GM19035 (cell line): ENCODE data around the gene PTCD2.

Experiments
- ATAC-seq: cut with Tn5 transposase; IDR thresholded peaks from one replicate; pipeline ENCODE4 v1.9.1; 2021; ENCODE audit not compliant: unreplicated experiment

Gene PTCD2, protein sequence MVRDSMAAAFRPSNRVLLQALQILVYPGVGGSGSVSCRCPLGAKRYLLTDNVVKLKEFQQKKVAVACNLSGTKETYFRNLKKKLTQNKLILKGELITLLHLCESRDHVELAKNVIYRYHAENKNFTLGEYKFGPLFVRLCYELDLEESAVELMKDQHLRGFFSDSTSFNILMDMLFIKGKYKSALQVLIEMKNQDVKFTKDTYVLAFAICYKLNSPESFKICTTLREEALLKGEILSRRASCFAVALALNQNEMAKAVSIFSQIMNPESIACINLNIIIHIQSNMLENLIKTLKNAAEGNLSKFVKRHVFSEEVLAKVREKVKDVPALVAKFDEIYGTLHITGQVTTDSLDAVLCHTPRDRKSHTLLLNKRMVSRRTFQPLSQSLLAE

DNA sequence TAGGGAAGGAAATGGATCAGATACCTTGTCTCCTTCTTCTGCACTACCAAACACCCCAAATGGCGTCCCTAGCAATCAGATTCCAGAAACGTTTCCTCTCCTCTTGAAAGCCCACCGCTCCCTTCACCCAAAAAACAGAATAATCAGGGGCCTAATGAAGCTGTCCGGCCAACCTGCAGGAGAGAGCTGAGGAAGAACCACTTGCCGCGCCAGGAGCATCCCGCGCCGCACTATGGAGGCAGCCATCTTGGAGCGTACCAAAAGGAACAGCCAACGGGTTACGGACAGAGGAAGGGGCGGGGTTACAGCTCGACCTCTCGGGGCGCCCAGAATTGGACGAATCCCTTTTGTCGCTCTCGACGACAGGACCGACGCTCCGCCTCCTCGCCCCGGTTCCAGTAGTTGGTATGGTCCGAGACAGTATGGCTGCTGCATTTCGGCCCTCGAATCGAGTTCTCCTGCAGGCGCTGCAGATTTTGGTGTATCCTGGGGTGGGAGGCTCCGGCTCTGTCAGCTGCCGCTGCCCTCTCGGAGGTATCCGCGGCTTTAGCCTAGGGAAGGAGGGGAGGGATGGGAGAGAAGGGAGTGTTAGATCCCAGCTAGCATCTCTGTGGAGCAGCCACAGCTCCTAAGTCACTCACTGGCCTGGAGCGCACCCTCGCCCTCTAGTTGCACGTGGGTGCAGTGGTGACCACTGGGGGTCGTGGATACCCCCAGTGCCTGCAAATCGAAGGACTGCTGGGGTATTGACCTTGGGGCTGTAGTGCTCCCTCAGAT is at the start of gene PTCD2, which contains the start of gene MRPS27:
PTCD2 (plus strand) TSS at position 398 of the 777 bp plus-strand sequence; CDS start at position 408, 10 bp downstream.
MRPS27 (minus strand) TSS at position 265 of the 777 bp plus-strand sequence; CDS start at position 246, 19 bp downstream.
- ATAC-seq, result peak; percentile 98

DNA sequence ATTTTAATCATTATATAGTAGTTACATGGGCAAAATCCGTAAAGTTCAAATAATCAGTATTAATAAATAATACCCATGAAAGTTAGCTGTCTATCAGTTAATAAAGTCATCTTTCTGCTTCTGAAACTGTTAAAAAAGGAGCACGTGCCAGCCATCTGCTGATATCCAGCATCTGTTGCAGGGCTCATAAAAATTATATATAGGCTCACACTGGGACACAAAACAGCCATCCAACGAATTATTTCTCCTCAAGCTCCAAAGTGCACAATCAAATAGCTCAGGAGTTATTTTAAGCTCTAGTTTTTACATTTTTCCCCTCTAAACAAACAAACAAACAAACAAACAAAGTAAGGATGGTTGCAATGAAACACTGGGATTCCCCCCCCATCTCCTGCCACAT is 48.5 kb upstream of the PTCD2 start:
- no peak for ATAC-seq

DNA sequence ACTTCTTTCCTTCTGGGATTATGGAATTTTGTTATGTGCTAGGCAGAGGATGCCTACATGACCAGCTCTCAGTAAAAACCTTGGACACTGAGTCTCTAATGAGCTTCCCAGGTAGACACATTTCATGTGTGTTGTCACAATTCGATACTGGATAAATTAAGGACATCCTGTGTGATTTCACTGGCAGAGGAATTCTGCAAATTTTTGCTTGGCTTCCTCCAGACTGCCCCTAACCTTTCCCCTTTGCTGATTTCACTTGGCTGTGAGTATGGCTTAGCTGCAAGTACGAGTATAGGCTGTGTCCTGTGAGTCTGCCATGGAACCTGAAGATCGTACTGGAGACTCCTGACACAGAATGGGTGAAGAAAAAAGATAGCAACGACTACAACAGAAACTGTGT is 47.8 kb upstream of the PTCD2 start:
- ATAC-seq, result no peak

DNA sequence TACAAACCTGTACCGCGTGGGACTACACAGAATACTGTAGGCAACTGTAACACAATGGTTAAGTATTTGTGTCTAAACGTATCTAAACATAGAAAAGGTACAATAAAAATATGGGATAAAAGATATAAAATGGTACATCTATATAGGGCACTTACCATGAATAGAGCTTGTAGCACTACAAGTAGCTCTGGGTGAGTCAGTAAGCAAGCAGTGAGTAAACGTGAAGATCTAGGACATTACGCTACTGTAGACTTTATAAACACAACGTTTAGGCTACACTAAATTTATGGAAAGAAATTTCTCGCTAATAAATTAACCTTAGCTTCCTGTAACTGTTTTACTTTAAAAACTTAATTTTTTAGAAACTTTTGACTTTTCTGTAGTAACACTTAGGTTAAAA is 46.6 kb upstream of the PTCD2 start:
- ATAC-seq, result no peak

DNA sequence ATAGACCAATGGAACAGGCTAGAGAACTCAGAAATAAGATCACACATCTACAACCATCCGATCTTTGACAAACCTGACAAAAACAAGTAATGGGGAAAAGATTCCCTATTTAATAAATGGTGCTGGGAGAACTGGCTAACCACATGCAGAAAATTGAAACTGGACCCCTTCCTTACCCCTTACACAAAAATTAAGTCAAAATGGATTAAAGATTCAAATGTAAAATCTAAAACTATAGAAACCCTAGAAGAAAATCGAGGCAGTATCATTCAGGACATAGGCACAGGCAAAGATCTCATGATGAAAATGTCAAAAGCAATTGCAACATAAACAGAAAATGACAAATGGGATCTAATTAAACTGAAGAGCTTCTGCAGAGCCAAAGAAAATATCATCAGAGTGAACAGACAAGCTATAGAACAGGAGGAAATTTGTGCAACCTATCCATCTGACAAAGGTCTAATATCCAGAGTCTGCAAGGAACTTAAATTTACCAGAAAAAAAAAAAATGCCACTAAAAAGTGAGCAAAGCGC is 43.9 kb upstream of the PTCD2 start:
- no peak for ATAC-seq

DNA sequence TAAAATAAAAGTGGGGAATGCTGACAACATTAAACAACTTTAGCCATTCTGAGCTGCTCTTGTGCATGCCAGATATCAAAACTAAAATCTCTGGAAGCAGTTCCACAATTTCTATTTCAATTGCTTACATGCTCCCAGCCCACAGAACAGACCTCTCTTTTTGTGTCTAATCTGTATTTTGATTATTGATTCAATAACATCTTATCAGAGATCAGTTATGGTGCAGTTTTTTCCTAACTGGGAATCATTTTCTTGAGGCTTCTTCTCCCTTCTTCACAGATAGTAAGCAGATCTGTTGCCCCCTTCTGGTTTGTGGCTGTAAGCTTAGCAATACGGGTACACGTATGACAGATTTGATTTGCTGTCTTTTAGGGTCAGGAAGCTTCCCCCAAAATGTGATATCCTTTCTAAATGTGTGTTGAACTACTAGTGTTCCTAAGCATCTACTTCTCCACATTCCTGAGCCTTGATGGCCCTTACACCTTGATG is 39.5 kb upstream of the PTCD2 start:
- ATAC-seq, result no peak

DNA sequence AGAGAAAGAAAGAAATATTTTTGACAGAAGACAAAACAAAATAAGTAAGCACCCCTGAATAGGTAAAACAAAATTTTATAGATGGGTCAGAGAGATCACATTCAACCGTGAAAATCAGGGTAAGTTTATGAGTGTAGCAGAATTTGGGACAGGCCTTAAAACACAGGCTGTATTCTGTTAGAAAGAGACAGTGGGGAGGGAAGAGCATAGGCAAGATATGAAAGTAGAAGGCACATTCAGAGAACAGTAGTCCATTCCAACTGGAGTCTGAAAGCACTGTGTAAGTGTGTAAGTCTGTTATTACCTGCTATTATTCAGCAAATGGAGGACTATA is 38.8 kb upstream of the PTCD2 start:
- ATAC-seq, result no peak

DNA sequence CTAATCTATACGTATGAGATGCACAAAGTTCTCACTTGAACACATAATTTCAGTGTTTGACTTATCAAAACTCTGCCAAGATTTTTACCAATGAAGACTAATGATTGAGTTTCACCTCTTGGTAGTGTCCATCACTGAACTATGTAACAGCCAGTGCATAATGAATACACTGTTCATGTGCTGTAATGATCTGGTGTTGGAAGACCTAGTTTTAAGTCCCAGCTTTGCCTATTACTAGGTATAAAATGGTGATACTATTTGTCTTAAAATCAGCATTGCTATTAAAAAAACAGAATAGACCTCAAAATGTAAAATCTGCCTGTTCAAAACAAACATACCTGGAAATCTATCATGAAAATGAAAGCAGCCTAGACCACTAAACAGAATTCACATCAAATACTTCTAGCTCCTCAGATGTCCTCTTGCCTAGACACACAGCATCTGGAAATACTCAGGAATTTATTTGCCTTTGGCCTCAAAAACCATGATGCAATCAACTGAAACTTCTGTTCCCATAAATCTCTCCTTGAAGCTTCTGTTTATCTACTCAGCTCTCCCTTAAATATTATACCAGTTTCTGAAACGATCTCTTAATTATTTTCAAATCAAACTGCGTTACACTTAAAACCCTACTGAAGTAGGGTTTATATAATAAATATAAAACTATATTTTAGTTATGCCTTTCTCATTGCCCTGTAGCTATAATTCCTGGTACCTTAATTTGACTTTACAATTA is 38.2 kb upstream of the PTCD2 start:
- ATAC-seq, result no peak

DNA sequence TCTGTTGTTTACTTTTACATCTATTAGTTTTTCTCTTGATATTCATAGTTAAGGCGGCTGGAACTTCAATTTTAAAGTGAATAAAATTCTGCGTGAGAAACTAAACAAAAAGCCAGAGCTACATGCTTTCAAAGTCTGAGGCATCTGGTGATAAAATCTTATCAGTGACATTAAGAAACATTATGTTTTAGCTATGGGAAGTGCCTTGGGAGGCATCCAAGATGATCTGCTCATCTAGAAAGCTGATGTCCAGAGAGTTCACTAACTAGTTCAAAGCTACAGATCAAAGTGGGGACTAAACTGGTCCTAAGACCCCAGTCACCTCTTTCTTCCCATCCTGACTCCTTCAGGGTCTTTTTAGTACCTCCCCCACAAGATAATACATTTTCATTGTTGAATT is 37.3 kb upstream of the PTCD2 start:
- no peak for ATAC-seq

DNA sequence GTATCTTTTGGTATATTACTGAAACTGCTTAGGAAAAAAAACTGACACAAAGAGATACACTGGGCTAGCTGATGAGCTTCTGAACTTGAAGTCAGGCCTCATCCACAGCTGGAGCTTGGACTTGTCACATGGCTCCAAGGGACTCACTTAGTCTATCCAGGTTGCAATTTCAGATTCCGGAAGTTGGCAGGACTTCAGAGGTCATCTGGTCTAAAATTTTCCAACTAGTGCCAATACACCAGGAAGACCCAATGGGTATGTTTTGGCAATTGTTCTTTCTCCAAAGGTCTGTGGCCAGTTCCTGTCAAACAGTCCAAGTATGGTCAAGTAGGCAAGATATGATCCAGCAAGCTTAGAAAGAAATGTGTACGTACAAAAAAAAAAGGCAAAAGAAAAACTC is 36.8 kb upstream of the PTCD2 start:
- ATAC-seq, result no peak

DNA sequence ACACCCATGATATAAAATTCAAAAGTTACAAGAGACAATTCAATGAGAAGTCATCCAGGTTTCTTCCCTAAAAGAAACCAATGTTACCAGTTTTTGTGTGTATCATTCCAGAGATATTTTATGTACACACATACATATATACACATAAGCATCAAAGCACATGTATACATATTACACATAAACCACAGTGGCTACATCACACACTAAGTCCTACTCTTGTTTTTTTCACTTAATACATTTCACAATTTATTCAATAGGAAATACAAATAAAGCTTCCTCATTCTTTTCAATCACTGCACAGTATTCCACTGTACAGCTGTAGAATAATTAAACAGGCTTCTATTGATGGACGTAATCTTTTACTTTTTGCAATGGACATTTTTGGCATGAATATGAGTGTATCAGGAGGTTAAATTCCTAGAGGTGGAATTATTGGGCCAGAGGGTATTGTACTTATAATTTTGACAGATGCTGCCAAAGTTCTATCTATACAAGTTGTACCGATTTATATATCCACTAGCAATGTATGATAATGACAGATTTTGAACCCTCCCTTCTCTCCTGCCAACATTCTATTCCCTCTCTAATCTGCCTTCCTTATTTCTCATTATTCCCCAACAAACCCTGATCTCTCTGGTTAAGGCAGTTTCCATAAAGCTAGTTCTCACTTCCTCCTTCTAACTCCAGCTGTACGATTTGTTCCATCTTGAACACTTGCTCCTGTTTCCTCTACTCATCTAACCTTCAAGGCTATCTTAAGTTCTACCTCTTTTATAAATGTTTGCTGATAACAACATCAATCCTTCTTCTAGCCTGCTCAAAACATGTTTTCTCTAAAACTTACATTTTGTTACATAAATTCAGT is 35.4 kb upstream of the PTCD2 start:
- ATAC-seq, result no peak

DNA sequence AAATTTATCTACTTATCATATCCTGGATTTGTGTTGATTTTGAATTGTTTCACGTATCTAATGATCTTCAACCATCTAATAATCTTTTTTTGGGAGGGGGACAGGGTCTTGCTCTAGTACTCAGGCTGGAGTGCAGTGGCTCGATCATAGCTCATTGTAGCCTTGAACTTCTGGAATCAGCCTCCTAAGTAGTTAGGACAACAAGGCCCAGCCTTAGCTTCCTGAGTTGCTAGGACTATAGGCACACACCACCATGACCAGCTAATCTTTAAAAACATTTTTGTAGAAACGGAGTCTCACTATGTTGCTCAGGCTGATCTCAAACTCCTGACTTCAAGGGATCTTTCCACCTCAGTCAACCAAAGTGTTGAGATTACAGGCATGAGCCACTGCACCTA is 34.8 kb upstream of the PTCD2 start:
- ATAC-seq, result no peak

DNA sequence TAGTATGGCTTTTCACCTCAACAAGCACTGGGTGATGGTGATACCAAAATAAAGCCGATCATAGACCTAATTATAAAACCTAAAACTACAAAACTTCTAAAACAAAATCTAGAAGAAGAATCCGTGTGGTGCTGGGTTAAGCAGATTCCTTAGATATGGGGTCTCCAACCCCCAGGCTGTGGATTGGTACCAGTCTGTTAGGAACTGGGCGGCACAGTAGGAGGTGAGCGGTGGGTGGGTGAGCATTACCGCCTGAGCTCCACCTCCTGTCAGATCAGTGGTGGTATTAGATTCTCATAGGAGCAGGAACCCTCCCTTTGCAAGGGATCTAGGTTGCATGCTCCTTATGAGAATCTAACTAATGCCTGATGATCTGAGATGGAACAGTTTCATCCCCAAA is 33.4 kb upstream of the PTCD2 start:
- ATAC-seq, result no peak

DNA sequence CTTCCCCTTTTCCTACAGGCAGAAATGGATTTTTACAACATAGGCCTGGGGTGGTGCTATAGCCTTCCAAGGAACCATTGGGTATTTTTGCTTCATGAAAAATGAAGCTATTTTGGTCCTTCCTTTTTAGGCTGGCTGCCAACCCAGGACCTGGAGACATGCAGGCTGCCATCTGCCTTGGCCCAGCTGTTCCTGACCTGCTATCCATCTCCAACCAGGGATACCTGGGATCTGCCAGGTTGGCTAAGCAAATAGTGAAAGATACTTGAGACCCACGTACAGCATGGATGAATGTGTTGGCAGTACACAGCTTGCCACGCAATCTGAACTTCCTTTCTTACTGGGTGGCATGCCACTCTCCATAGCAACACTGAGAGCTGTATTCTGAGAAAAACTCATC is 31.2 kb upstream of the PTCD2 start:
- no peak for ATAC-seq

DNA sequence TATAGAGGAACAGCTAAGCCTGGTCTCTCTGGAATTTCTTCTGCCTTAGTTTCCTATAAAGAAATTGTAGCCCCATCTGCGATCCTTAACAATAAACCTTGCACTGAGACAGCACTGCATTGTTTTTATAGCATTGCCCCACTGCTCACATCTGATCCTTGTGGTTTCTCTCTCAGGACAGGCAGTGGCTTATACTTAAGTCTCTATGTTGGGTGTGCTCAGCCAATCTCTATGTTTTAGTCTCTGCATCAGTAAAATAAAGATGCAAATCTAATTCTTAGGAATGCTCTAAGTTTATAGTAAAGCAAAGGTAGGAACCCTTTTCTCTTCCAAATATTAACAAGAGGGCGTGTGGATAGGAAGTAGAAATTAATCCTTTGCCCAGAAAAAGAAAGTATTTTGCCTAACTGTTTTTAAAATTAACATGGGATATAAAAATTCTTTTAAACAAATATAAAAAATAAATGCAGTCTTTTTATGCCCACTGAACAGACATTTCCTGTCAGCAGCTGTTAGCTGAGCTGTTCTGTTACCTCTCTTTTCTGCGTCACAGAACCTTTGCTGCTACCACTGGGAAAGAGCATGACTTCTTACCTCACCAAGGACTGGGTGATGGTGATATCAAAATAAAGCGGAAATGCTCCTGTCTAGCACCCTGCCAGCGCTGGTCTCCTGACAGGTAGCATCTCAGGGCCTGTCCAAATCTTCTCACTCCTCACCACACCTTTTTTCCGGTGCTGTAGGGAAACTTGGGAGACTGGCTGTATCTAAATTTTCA is 29.6 kb upstream of the PTCD2 start:
- no peak for ATAC-seq

DNA sequence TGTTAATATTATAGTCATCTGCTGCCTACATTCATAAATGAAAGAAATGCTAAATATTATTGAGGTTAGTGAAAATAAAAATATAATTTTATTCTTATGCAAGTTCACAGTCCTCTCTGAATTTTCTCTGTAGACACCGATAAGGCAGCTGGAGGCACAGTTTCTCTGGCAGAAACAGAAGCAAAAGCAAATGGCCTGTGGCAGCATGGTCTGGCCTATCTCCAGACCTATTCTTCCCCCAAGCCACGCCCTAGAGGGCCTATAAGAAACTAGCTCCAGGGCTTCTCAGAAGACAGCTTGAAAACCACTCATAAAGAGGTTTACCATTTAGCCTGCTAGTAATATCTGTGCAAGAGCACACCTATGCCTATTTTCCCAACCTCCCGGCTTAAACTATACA is 28.6 kb upstream of the PTCD2 start:
- ATAC-seq, result no peak

DNA sequence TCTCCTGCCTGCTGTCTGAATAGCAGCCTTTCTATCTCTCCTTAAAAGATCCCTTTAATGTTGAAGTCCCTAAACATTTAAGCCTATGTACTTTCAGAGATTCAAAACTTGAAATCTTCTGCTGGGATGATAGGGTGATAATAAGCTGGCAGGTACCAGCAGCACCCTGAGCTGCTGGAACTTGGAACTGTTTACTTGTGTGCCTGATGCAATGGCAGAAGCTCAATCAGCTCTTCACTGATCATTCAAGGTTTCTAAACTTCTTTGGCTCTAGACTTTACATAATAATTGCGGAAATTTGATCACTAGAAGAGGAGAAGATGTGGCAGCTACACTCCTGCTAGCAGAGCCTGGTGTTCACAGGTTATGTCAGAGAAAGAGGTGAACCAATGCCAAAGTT is 27.8 kb upstream of the PTCD2 start:
- no peak for ATAC-seq

DNA sequence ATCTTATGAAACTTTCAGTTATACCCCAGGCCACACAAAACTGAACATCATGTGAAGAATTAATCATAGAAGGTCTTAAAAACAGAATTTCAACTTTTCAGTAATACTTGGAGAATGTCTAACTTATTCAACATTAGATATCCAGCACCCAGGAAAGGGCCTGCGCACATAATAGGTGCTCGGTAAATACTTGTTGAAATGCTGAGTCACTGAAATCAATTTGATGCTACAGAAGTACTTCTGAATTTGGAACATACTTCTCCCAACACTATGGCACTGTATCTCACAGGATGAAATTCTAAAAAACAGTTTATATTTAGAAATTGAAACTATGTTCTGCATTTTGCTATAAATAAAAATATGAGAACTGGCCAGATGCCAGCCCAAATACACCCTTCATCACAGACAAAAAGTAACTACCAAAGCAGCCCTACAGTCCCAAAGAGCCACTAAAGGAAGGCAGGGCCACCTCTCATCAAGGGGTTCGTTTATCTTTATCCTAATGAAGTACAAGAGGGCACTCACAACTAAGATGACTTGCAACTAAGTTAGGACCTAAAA is 26.6 kb upstream of the PTCD2 start:
- no peak for ATAC-seq

DNA sequence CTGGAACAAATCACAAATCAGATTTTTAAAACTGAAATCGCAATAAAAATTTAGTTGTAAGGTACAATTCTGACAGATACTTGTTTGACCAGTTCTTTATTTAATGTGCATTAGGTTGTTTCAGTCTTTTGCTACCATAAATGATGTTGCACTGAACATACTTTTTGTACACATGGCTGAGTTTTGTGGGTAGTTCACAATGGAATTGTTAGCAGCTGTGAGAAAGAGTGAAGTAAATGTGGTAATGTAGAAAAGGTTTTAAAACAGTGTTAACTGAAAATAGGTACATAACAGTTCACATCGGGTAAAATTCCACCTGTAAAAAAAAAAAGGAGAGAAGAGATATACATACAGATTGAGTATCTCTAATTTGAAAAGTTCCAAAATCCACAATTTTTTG is 25.7 kb upstream of the PTCD2 start:
- ATAC-seq, result no peak
